ENCODE results near the gene TMEM39B.
"Not testable (repeated sequence)": the region's sequence is repeated elsewhere in the genome, so short reads cannot be mapped to it uniquely, and the experiment has no call there.

The TMEM39B gene

DNA sequence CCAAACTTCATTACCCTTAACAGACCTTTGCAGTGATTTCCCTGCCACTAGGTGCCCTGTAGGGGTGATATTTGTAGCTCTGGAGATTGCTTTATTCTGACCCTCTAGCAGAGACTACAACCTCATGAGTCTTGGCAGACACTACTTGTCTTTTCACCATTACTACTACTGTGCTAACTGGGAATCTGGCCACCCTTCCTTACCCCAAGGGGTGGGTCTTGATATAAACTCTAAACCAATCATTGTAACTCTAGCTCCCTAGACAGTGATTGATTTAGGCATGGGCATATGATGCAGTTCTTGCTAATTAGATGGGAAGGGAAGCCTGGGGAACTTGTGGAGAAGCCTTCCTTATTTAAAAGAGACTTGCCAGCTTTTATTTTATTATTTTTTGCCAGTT is 39.0 kb downstream of the TMEM39B start:
- peak; percentile 29 for DNase-seq (ENCODE audit: low read depth)

DNA sequence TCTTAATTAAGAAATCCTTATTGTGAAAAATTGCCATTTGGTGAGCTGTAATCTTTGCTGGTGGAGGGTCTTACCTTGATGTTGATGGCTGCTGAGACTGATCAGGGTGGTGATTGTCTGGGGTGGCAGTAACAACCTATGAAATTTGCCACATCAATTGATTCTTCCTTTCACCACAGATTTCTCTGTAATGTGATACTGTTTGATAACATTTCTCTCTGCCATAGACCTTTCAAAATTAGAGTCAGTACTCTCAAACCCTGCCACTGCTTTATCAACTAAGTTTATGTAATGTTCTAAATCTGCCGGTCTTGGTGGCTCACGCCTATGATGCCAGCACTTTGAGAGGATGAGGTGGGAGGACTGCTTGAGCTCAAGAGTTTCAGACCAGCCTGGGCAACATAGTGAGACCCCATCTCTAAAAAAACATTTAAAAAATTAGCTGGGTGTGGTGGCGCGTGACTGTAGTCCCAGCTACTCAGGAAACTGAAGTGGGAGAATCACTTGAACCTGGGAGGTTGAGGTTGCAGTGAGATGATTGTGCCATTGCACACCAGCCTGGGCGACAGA is 40.2 kb downstream of the TMEM39B start:
- H3K4me3 ChIP-seq (ENCODE audit: low read depth, low read length) = no peak overlapping the region
- TF ChIP-seq, protein P1, sequence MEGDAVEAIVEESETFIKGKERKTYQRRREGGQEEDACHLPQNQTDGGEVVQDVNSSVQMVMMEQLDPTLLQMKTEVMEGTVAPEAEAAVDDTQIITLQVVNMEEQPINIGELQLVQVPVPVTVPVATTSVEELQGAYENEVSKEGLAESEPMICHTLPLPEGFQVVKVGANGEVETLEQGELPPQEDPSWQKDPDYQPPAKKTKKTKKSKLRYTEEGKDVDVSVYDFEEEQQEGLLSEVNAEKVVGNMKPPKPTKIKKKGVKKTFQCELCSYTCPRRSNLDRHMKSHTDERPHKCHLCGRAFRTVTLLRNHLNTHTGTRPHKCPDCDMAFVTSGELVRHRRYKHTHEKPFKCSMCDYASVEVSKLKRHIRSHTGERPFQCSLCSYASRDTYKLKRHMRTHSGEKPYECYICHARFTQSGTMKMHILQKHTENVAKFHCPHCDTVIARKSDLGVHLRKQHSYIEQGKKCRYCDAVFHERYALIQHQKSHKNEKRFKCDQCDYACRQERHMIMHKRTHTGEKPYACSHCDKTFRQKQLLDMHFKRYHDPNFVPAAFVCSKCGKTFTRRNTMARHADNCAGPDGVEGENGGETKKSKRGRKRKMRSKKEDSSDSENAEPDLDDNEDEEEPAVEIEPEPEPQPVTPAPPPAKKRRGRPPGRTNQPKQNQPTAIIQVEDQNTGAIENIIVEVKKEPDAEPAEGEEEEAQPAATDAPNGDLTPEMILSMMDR (IDR thresholded peaks at IDR 0.05; ENCODE audit: low read depth, low read length, missing control alignments) = no peak
- in situ Hi-C loops (cut with HindIII; ENCODE audit: low sequenced_read_pairs) = no loop called here
- no peak for DNase-seq (ENCODE audit: low read depth)

More for the DNA sequence above, 39.0 kb downstream of the TMEM39B start:
- in situ Hi-C loops (cut with HindIII; ENCODE audit: low sequenced_read_pairs) = no loop called here
- TF ChIP-seq, protein P1 (IDR thresholded peaks at IDR 0.05; ENCODE audit: low read depth, low read length, missing control alignments) = no peak
- H3K4me3 ChIP-seq (ENCODE audit: low read depth, low read length) = no peak overlapping the region

DNA sequence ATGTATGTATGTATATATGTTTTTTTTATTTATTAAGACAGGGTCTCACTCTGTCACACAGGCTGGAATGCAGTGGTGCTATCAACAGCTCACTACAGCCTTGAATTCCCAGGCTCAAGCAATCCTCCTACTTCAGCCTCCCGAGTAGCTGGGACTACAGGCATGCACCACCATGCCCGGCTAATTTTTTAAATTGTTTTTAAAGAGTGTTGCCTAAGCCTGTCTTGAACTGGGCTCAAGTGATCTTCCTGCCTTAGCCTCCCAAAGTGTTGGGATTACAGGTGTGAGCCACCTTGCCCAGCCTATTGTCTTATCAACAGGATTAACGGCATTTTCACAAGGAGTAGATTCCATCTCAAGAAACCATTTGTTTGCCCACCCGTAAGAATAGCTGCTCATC is 40.7 kb downstream of the TMEM39B start:
- H3K4me3 ChIP-seq (ENCODE audit: low read depth, low read length); DNase-seq (ENCODE audit: low read depth); in situ Hi-C loops (cut with HindIII; ENCODE audit: low sequenced_read_pairs): not testable (repeated sequence)

DNA sequence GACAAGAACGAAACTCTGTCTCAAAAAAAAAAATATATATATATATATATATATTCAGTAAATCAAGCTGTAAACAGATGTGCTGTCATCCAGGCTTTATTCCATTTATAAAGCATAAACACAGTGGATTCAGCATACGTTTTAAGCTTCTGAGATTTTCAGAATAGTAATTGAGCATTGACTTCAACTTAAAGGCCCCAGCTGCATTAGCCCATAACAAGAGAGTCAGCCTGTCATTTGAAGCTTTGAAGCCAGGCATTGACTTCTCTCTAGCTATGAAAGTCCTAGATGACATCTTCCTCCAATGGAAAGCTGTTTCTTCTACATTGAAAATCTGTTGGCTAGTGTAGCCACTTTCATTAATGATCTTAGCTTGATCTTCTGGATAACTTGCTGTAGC is 41.7 kb downstream of the TMEM39B start:
- no peak for DNase-seq (ENCODE audit: low read depth)
- TF ChIP-seq, protein P1 (IDR thresholded peaks at IDR 0.05; ENCODE audit: low read depth, low read length, missing control alignments) = no peak
- no peak overlapping the region for H3K4me3 ChIP-seq (ENCODE audit: low read depth, low read length)
- in situ Hi-C loops (cut with HindIII; ENCODE audit: low sequenced_read_pairs) = no loop called here

DNA sequence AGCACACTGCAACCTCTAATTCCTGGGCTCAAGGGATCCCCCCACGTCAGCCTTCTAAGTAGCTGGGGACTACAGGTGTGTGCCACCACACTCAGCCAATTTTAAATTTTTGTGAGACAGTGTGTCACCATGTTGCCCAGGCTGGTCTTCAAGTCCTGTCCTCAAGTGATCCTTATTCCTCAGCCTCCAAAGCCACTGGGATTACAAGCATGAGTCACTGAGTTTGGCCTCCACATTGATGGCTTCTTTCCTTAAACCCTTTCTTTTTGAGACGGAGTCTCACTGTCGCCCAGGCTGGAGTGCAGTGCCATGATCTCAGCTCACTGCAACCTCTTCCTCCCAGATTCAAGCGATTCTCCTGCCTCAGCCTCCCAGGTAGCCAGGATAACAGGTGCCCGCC is 42.8 kb downstream of the TMEM39B start:
- no peak overlapping the region for H3K4me3 ChIP-seq (ENCODE audit: low read depth, low read length)
- TF ChIP-seq, protein P1 (IDR thresholded peaks at IDR 0.05; ENCODE audit: low read depth, low read length, missing control alignments) = no peak
- in situ Hi-C loops (cut with HindIII; ENCODE audit: low sequenced_read_pairs) = no loop called here
- DNase-seq (ENCODE audit: low read depth) = no peak

DNA sequence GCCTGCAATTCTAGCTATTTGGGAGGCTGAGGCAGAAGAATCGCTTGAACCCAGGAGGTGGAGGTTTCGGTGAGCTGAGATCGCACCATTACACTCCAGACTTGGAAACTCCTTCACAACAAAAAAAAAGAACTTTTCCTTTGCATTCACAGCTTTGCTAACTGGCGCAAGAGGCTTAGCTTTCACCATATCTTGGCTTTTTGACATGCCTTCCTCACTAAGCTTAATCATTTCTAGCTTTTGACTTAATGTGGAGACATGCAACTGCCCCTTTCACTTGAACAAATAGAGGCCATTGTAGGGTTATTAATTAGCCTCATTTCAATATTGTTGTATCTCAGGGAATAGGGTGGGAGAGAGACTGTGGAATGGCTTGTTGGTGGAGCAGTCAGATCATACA is 43.8 kb downstream of the TMEM39B start:
- in situ Hi-C loops (cut with HindIII; ENCODE audit: low sequenced_read_pairs) = no loop called here
- no peak for DNase-seq (ENCODE audit: low read depth)
- no peak overlapping the region for H3K4me3 ChIP-seq (ENCODE audit: low read depth, low read length)
- TF ChIP-seq, protein P1 (IDR thresholded peaks at IDR 0.05; ENCODE audit: low read depth, low read length, missing control alignments) = no peak

DNA sequence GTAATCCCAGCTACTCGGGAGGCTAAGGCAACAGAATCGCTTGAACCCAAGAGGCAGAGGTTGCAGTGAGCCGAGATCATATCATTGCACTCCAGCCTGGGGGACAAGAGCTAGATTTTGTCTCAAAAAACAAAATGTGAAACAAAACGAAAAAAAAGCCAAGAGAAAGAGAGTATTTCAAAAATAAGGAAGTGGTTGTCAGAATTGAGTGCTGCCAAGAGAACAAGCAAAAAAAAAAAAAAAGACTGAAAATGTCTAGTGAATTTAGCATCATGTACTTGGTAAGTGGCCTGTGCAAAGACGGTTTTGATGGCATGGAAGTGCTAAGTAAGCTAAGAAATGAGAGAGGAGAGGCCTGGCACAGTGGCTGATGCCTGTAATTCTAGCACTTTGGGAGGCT is 49.4 kb downstream of the TMEM39B start:
- in situ Hi-C loops (cut with HindIII; ENCODE audit: low sequenced_read_pairs) = no loop called here
- no peak for DNase-seq (ENCODE audit: low read depth)
- no peak overlapping the region for H3K4me3 ChIP-seq (ENCODE audit: low read depth, low read length)
- TF ChIP-seq, protein P1 (IDR thresholded peaks at IDR 0.05; ENCODE audit: low read depth, low read length, missing control alignments) = no peak

DNA sequence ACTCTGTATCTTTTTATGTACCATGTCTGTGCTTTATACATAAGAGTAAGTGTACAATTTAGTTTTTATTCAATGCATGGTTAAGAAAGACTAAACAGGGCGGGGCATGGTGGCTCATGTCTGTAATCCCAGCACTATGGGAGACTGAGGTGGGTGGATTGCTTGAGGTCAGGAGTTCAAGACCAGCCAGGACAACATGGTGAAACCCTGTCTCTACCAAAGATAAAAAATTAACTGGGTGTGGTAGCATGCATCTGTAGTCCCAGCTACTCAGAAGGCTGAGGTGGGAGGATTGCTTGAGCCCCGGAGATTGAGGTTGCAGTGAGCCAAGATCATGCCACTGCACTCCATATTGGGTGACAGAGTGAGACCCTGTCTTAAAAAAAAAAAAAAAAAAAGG is 50.6 kb downstream of the TMEM39B start:
- H3K4me3 ChIP-seq (ENCODE audit: low read depth, low read length); in situ Hi-C loops (cut with HindIII; ENCODE audit: low sequenced_read_pairs); DNase-seq (ENCODE audit: low read depth): not testable (repeated sequence)
